IMR-90 (cell line): ENCODE measurements around the gene PSKH1. TPM values are rescaled to one million over a fixed set of nuclear protein-coding genes. Genes with fewer than 3 reads are reported as not detected.
A peak's percentile ranks its signal among the peaks of the same experiment; 100 is the strongest.

Experiments
- ATAC-seq: fragments of 200-7000 bp; cut with Tn5 transposase; 2 replicates; pipeline ENCODE4 v1.9.1; 2020; ENCODE audit warnings: low read depth, mild to moderate bottlenecking, moderate library complexity
- BruUV-seq: library from RNA; stranded (reverse); fragments of 400-500 nt; replicated peaks from 2 replicates; lab custom pipeline; 2021; lab: Mats Ljungman, UMichigan
- CTCF ChIA-PET: fragments of 300-600 bp; formaldehyde crosslinking; extraction: SDS; loops from one replicate; lab custom pipeline; 2021; ENCODE audit warnings: antibody characterized with exemption; lab: Yijun Ruan, JAX
- POLR2A ChIA-PET: fragments of 300-600 bp; sonication (Branson Sonifier 250); formaldehyde crosslinking; loops from one replicate; lab custom pipeline; 2022; ENCODE audit warnings: antibody characterized with exemption; ENCODE audit not compliant: unreplicated experiment; lab: Charles Lee
- DNase-seq: peaks from one replicate; pipeline ENCODE4 v3.0.0; 2013
- H2AFZ ChIP-seq: replicated peaks from 2 replicates; pipeline ENCODE3; 2013; ENCODE audit warnings: low read length, mild to moderate bottlenecking; ENCODE audit not compliant: poor library complexity
- H2AK5ac ChIP-seq: 2 replicates; pipeline ENCODE4 v1.6.1; 2013; ENCODE audit warnings: low read depth, low read length, inconsistent platforms
- H2AK9ac ChIP-seq: replicated peaks from 2 replicates; pipeline ENCODE3; 2013; ENCODE audit warnings: mild to moderate bottlenecking, low read depth, low read length, moderate library complexity; ENCODE audit not compliant: poor library complexity
- H2BK120ac ChIP-seq: 2 replicates; pipeline ENCODE4 v1.6.1; 2013; ENCODE audit warnings: low read depth, low read length, inconsistent platforms
- H2BK15ac ChIP-seq: 3 replicates; pipeline ENCODE4 v1.6.1; 2013; ENCODE audit warnings: low read depth, low read length, inconsistent platforms
- H2BK20ac ChIP-seq: 2 replicates; pipeline ENCODE4 v1.6.1; 2013; ENCODE audit warnings: low read depth, mild to moderate bottlenecking, inconsistent platforms, low read length, moderate library complexity
- H2BK5ac ChIP-seq: 2 replicates; pipeline ENCODE4 v1.6.1; 2013; ENCODE audit warnings: mild to moderate bottlenecking, low read depth, low read length, inconsistent platforms; ENCODE audit not compliant: poor library complexity, severe bottlenecking
- H3K14ac ChIP-seq: replicated peaks from 2 replicates; pipeline ENCODE4 v1.6.1; 2013; ENCODE audit warnings: low read depth, low read length, inconsistent platforms
- H3K18ac ChIP-seq: 2 replicates; pipeline ENCODE4 v1.6.1; 2013; ENCODE audit warnings: low read depth, low read length, control low read depth
- H3K23ac ChIP-seq: 2 replicates; pipeline ENCODE4 v1.6.1; 2013; ENCODE audit warnings: low read depth, low read length, inconsistent platforms
- H3K27ac ChIP-seq: 2 replicates; pipeline ENCODE4 v1.5.1; 2013; ENCODE audit warnings: mild to moderate bottlenecking, control low read depth, low read length; ENCODE audit not compliant: insufficient read depth
- H3K27me3 ChIP-seq: 2 replicates; pipeline ENCODE4 v1.6.1; 2013; ENCODE audit warnings: low read length; ENCODE audit not compliant: control insufficient read depth, insufficient read depth
- H3K36me3 ChIP-seq: 2 replicates; pipeline ENCODE4 v1.6.1; 2013; ENCODE audit warnings: low read length, mixed read lengths; ENCODE audit not compliant: control insufficient read depth, insufficient read depth
- H3K4ac ChIP-seq: 2 replicates; pipeline ENCODE4 v1.6.1; 2013; ENCODE audit warnings: low read depth, low read length, inconsistent platforms
- H3K4me1 ChIP-seq: 2 replicates; pipeline ENCODE4 v1.6.1; 2013; ENCODE audit warnings: low read length, mixed read lengths; ENCODE audit not compliant: control insufficient read depth, insufficient read depth
- H3K4me2 ChIP-seq: 2 replicates; pipeline ENCODE4 v1.6.1; 2013; ENCODE audit warnings: low read depth, mild to moderate bottlenecking, control low read depth, low read length, moderate library complexity
- H3K4me3 ChIP-seq: 2 replicates; pipeline ENCODE4 v1.5.1; 2013; ENCODE audit warnings: low read depth, mild to moderate bottlenecking, control low read depth, low read length, moderate library complexity; ENCODE audit not compliant: insufficient read depth
- H3K56ac ChIP-seq: 2 replicates; pipeline ENCODE4 v1.6.1; 2013; ENCODE audit warnings: low read length, inconsistent platforms; ENCODE audit not compliant: insufficient read depth; ENCODE audit errors: extremely low read depth
- H3K79me1 ChIP-seq, 2 experiments: 2 replicates each; pipeline ENCODE4 v1.6.1; 2013; ENCODE audit warnings: low read length in 2 of 2, inconsistent platforms in 1 of 2, low read depth in 1 of 2
- H3K9ac ChIP-seq: 2 replicates; pipeline ENCODE4 v1.6.1; 2013; ENCODE audit warnings: low read depth, low read length, control low read depth
- H3K9me1 ChIP-seq: 2 replicates; pipeline ENCODE4 v1.6.1; 2013; ENCODE audit warnings: low read length, inconsistent platforms; ENCODE audit not compliant: insufficient read depth
- H3K9me3 ChIP-seq: 2 replicates; pipeline ENCODE4 v1.6.1; 2013; ENCODE audit warnings: low read length; ENCODE audit not compliant: control insufficient read depth, insufficient read depth
- H4K20me1 ChIP-seq: 2 replicates; pipeline ENCODE4 v1.6.1; 2013; ENCODE audit warnings: low read length, inconsistent platforms; ENCODE audit not compliant: insufficient read depth
- H4K5ac ChIP-seq: 2 replicates; pipeline ENCODE4 v1.6.1; 2013; ENCODE audit warnings: mild to moderate bottlenecking, low read depth, low read length, control low read depth
- H4K8ac ChIP-seq, 2 experiments: 2 replicates each; pipeline ENCODE4 v1.6.1; 2013; ENCODE audit warnings: low read depth in 2 of 2, low read length in 2 of 2, control low read depth in 1 of 2, inconsistent platforms in 1 of 2
- H4K91ac ChIP-seq: 2 replicates; pipeline ENCODE4 v1.6.1; 2013; ENCODE audit warnings: low read depth, low read length, inconsistent platforms; ENCODE audit not compliant: insufficient read depth
- BHLHE40 ChIP-seq: fragments of 150-350 bp; IDR thresholded peaks from 2 replicates; pipeline ENCODE4 v1.6.1; 2016; ENCODE audit warnings: mild to moderate bottlenecking, low read depth, low read length
- CEBPB ChIP-seq: IDR thresholded peaks from 2 replicates; pipeline ENCODE4 v1.6.1; 2012; ENCODE audit warnings: low read depth, low read length, improper control_type of control experiment
- CHD1 ChIP-seq: IDR thresholded peaks from 2 replicates; pipeline ENCODE4 v1.6.1; 2012; ENCODE audit warnings: low read depth, low read length, improper control_type of control experiment
- CTCF ChIP-seq: conservative IDR thresholded peaks from 2 replicates; pipeline ENCODE4 v1.5.1; 2012; ENCODE audit warnings: mild to moderate bottlenecking, low read depth, low read length, improper control_type of control experiment
- ELK1 ChIP-seq: fragments of 150-350 bp; IDR thresholded peaks from 2 replicates; pipeline ENCODE4 v1.6.1; 2016; ENCODE audit warnings: low read depth, mild to moderate bottlenecking, low read length, moderate library complexity, borderline replicate concordance
- FOS ChIP-seq: fragments of 150-350 bp; IDR thresholded peaks from 2 replicates; pipeline ENCODE4 v1.6.1; 2016; ENCODE audit warnings: low read depth, low read length
- MAFK ChIP-seq: IDR thresholded peaks from 2 replicates; pipeline ENCODE4 v1.6.1; 2012; ENCODE audit warnings: low read depth, low read length, improper control_type of control experiment
- MAZ ChIP-seq: IDR thresholded peaks from 2 replicates; pipeline ENCODE4 v1.6.1; 2012; ENCODE audit warnings: low read depth, mild to moderate bottlenecking, low read length, improper control_type of control experiment, moderate library complexity, borderline replicate concordance
- POLR2A ChIP-seq: IDR thresholded peaks from 2 replicates; pipeline ENCODE4 v1.6.1; 2012; ENCODE audit warnings: mild to moderate bottlenecking, low read depth, low read length
- RAD21 ChIP-seq: IDR thresholded peaks from 2 replicates; pipeline ENCODE4 v1.6.1; 2012; ENCODE audit warnings: low read length, improper control_type of control experiment
- RFX5 ChIP-seq: IDR thresholded peaks from 2 replicates; pipeline ENCODE4 v1.8.0; 2012; ENCODE audit warnings: low read depth, mild to moderate bottlenecking, low read length, moderate library complexity
- SMC3 ChIP-seq: fragments of 150-350 bp; IDR thresholded peaks from 2 replicates; pipeline ENCODE4 v1.6.1; 2016; ENCODE audit warnings: low read depth, mild to moderate bottlenecking, antibody characterized with exemption, low read length, moderate library complexity
- WGBS, 2 experiments: methylation state at CpG; one replicate each; pipeline versions ENCODE4 v1.1.5 to v1.1.7; 2013; ENCODE audit warnings: missing lambda C conversion rate in 2 of 2; ENCODE audit not compliant: insufficient read length in 1 of 2; ENCODE audit errors: extremely low coverage in 2 of 2; 5-methylcytosine and 5-hydroxymethylcytosine counted together
- dilution Hi-C: fragments of 300-500 bp; cut with HindIII; formaldehyde crosslinking; loops from one replicate; pipeline ENCODE4 v1.14.3; 2018; ENCODE audit warnings: low sequenced_read_pairs; ENCODE audit not compliant: unreplicated experiment
- in situ Hi-C: fragments of 300-500 bp; cut with MboI; formaldehyde crosslinking; loops from 3 replicates; pipeline ENCODE4 v1.14.3; 2019; ENCODE audit warnings: low sequenced_read_pairs, inconsistent platforms, mixed read lengths
- intact Hi-C: fragments of 100-400 bp; cut with micrococcal nuclease; formaldehyde crosslinking; loops from 2 replicates; pipeline ENCODE4 v1.10.0; 2022
- polyA plus RNA-seq, 3 experiments: library from polyadenylated mRNA; depleted of rRNA; stranded (reverse); fragments of >200 nt; gene quantifications; 2 replicates each; pipeline ENCODE4 v1.2.3, GENCODE V29; 2012; ENCODE audit warnings: low replicate concordance in 1 of 3
- total RNA-seq: library from RNA; depleted of rRNA; stranded (reverse); fragments of >200 nt; gene quantifications from 2 replicates; pipeline ENCODE4 v1.2.3, GENCODE V29; 2012

PSKH1 gene
- total and polyA plus RNA-seq, 2 of the 4 experiments (the other 2 are of a cell fraction) = 11.5 to 26.7 TPM

GRCh38 chr16:67873435-67874370 is 19.4 kb upstream of the PSKH1 start (continued):
- TF ChIP-seq SMC3 (no peak), CEBPB (no peak), POLR2A (no peak), RFX5 (no peak)

- H3K27ac ChIP-seq = no peak overlapping the region
- H2BK15ac ChIP-seq = no peak overlapping the region
- H4K91ac ChIP-seq = no peak overlapping the region
- H3K4me1 ChIP-seq = peaks cover 10% of the 10 kb centered on the region
- intact Hi-C loops (no loop called here), in situ Hi-C loops (no loop called here), dilution Hi-C loops (no loop called here)
- H2BK5ac ChIP-seq = no peak overlapping the region
- no TSS peak for BruUV-seq
- peaks cover 49% of the 10 kb centered on the region for H4K20me1 ChIP-seq
- no peaks in the 10 kb centered on the region for H3K9me3 ChIP-seq
- H2BK120ac ChIP-seq = no peak overlapping the region
- no peak overlapping the region for H4K8ac ChIP-seq
- peak overlapping the region; percentile 39 for H2AFZ ChIP-seq
- CTCF ChIA-PET = interaction anchor here (1.2 to 1.8 kb wide), 2 partner anchors 10 to 58 kb away, joined by 3 to 7 read pairs; partner anchors contain the start of gene NRN1L
- DNase-seq (no peak), ATAC-seq (no peak)
- no peaks in the 10 kb centered on the region for H3K27me3 ChIP-seq
- no CpG with 5 or more reads among the region's 3 CpGs for WGBS, 2 experiments
- H3K4ac ChIP-seq = 0 out of 2 replicates have a peak overlapping the region, but pooled peaks have one; percentile 22
- H3K9ac ChIP-seq = peak overlapping the region; percentile 95
- H2AK5ac ChIP-seq = peak overlapping the region; percentile 74; the same call in 1 of the 2 replicates
- peaks cover 28 to 72% of the 10 kb centered on the region in 2 experiments for H3K79me1 ChIP-seq
- H2BK20ac ChIP-seq = no peak overlapping the region
- 0 out of 2 replicates have a peak overlapping the region, but pooled peaks have one; percentile 11 for H3K14ac ChIP-seq
- H3K18ac ChIP-seq = no peak overlapping the region
- peak overlapping the region; percentile 89; the same call in 1 of the 2 replicates for H3K4me3 ChIP-seq
- no peak overlapping the region for H3K56ac ChIP-seq
- peak overlapping the region; percentile 84 for H2AK9ac ChIP-seq
- POLR2A ChIA-PET = no interaction called here
- H3K23ac ChIP-seq = peak overlapping the region; percentile 34
- peak overlapping the region; percentile 95 for H3K4me2 ChIP-seq
- H3K36me3 ChIP-seq = peaks cover 54% of the 10 kb centered on the region
- H3K9me1 ChIP-seq = peaks cover 18% of the 10 kb centered on the region
- no peak overlapping the region for H4K5ac ChIP-seq
- no peak for TF ChIP-seq SMC3
- TF ChIP-seq MAZ = no peak
- TF ChIP-seq FOS = no peak
- TF ChIP-seq RFX5 = no peak
- TF ChIP-seq BHLHE40 = no peak
- TF ChIP-seq ELK1 = no peak
- no peak for TF ChIP-seq CTCF
- no peak for TF ChIP-seq CEBPB
- no peak for TF ChIP-seq CHD1
- no peak for TF ChIP-seq POLR2A
- TF ChIP-seq RAD21 = no peak
- TF ChIP-seq MAFK = no peak
Measured at GRCh38 chr16:67874372-67874771, 18.7 kb upstream of the PSKH1 start.
